GM21825 (cell line): ENCODE results near the gene CALU.

ENCODE experiments used
- ATAC-seq: cut with Tn5 transposase; IDR thresholded peaks from one replicate; pipeline ENCODE4 v1.9.1; 2021; ENCODE audit warnings: mild to moderate bottlenecking, moderate library complexity; ENCODE audit not compliant: unreplicated experiment

Gene CALU

GRCh38 chr7:128721376-128721775, 17.8 kb upstream of the CALU start:
- ATAC-seq: no peak

GRCh38 chr7:128724743-128725142, 14.4 kb upstream of the CALU start:
- no peak for ATAC-seq

GRCh38 chr7:128725531-128725930, 13.6 kb upstream of the CALU start:
- ATAC-seq: no peak

GRCh38 chr7:128726059-128726736, 13.0 kb upstream of the CALU start:
- no peak for ATAC-seq

- no peak for ATAC-seq
These were observed 12.5 kb upstream of the CALU start for GRCh38 chr7:128726737-128727072.

GRCh38 chr7:128727239-128727638, 11.9 kb upstream of the CALU start:
- no peak for ATAC-seq

GRCh38 chr7:128728598-128728997, 10.6 kb upstream of the CALU start:
- no peak for ATAC-seq

- no peak for ATAC-seq
These were observed 9.7 kb upstream of the CALU start for GRCh38 chr7:128729494-128729893.

- no peak for ATAC-seq
These were observed 8.0 kb upstream of the CALU start for GRCh38 chr7:128731184-128731583.

GRCh38 chr7:128732521-128733277, 6.5 kb upstream of the CALU start:
- ATAC-seq: no peak

- no peak for ATAC-seq
These were observed 5.9 kb upstream of the CALU start for GRCh38 chr7:128733278-128733645.

- no peak for ATAC-seq
These were observed 4.3 kb upstream of the CALU start for GRCh38 chr7:128734890-128735289.

- no peak for ATAC-seq
These were observed 3.7 kb upstream of the CALU start for GRCh38 chr7:128735436-128735835.

- no peak for ATAC-seq
These were observed 1.7 kb upstream of the CALU start for GRCh38 chr7:128737441-128737840.

- no peak for ATAC-seq
These were observed 1.2 kb upstream of the CALU start for GRCh38 chr7:128737867-128738385.

- ATAC-seq: no peak
These were observed 550 bp upstream of the CALU start for GRCh38 chr7:128738570-128739047.

- ATAC-seq: no peak
These were observed 977 bp downstream of the CALU start for GRCh38 chr7:128739990-128740682.

- ATAC-seq: no peak
These were observed 1.8 kb downstream of the CALU start for GRCh38 chr7:128740996-128741395.

- no peak for ATAC-seq
These were observed 2.3 kb downstream of the CALU start for GRCh38 chr7:128741491-128741890.

GRCh38 chr7:128742206-128742605, 3.0 kb downstream of the CALU start:
- no peak for ATAC-seq

GRCh38 chr7:128743112-128743772, 4.1 kb downstream of the CALU start:
- no peak for ATAC-seq
